ENCODE results near the gene WDR36. TPM values are rescaled to one million over a fixed set of nuclear protein-coding genes. Genes with fewer than 3 reads are reported as not detected.

The WDR36 gene
- total RNA-seq, 1 donor from 2014 or later = 17.6 TPM

GRCh38 chr5:111106320-111106948, 14.3 kb downstream of the WDR36 start:
- no peak for DNase-seq (ENCODE audit: low spot score)
- no peaks in the 10 kb centered on the region for H3K27me3 Mint-ChIP-seq (ENCODE audit: low read depth)
- H3K4me3 Mint-ChIP-seq (ENCODE audit: unreplicated experiment) = no peak overlapping the region
- H3K9me3 Mint-ChIP-seq (ENCODE audit: low read depth) = no peaks in the 10 kb centered on the region
- no peak overlapping the region for H3K27ac Mint-ChIP-seq (ENCODE audit: unreplicated experiment)
- no peaks in the 10 kb centered on the region for H3K4me1 Mint-ChIP-seq (ENCODE audit: low read depth)
- TF ChIP-seq CTCF (IDR thresholded peaks at IDR 0.05) = no peak
- peaks cover 26% of the 10 kb centered on the region for H3K36me3 Mint-ChIP-seq (ENCODE audit: low read depth)

GRCh38 chr5:111107371-111107770, 15.2 kb downstream of the WDR36 start:
- no peaks in the 10 kb centered on the region for H3K4me1 Mint-ChIP-seq (ENCODE audit: low read depth)
- H3K27me3 Mint-ChIP-seq (ENCODE audit: low read depth) = no peaks in the 10 kb centered on the region
- H3K4me3 Mint-ChIP-seq (ENCODE audit: unreplicated experiment) = no peak overlapping the region

GRCh38 chr5:111111956-111112355, 19.8 kb downstream of the WDR36 start:
- H3K36me3 Mint-ChIP-seq (ENCODE audit: low read depth) = peaks cover 15% of the 10 kb centered on the region
- no peak overlapping the region for H3K27ac Mint-ChIP-seq (ENCODE audit: unreplicated experiment)
- no peaks in the 10 kb centered on the region for H3K4me1 Mint-ChIP-seq (ENCODE audit: low read depth)
- no peak for TF ChIP-seq CTCF (IDR thresholded peaks at IDR 0.05)
- H3K4me3 Mint-ChIP-seq (ENCODE audit: unreplicated experiment) = no peak overlapping the region
- H3K9me3 Mint-ChIP-seq (ENCODE audit: low read depth) = no peaks in the 10 kb centered on the region
- no peaks in the 10 kb centered on the region for H3K27me3 Mint-ChIP-seq (ENCODE audit: low read depth)
- DNase-seq (ENCODE audit: low spot score) = no peak

More at GRCh38 chr5:111107371-111107770, 15.2 kb downstream of the WDR36 start:
- TF ChIP-seq CTCF (IDR thresholded peaks at IDR 0.05) = no peak
- no peak for DNase-seq (ENCODE audit: low spot score)
- Mint-ChIP-seq H3K36me3 (ENCODE audit: low read depth) (peaks cover 26% of the 10 kb centered on the region), H3K9me3 (ENCODE audit: low read depth) (no peaks in the 10 kb centered on the region), H3K27ac (ENCODE audit: unreplicated experiment) (no peak overlapping the region)

- peaks cover 12% of the 10 kb centered on the region for H3K36me3 Mint-ChIP-seq (ENCODE audit: low read depth)
- H3K27me3 Mint-ChIP-seq (ENCODE audit: low read depth) = no peaks in the 10 kb centered on the region
- DNase-seq (ENCODE audit: low spot score) = no peak
- H3K27ac Mint-ChIP-seq (ENCODE audit: unreplicated experiment) = no peak overlapping the region
- H3K4me3 Mint-ChIP-seq (ENCODE audit: unreplicated experiment) = no peak overlapping the region
- TF ChIP-seq CTCF (IDR thresholded peaks at IDR 0.05) = no peak
- no peaks in the 10 kb centered on the region for H3K9me3 Mint-ChIP-seq (ENCODE audit: low read depth)
- no peaks in the 10 kb centered on the region for H3K4me1 Mint-ChIP-seq (ENCODE audit: low read depth)
Observed at GRCh38 chr5:111113678-111114077, 21.5 kb downstream of the WDR36 start.

- H3K36me3 Mint-ChIP-seq (ENCODE audit: low read depth) = peaks cover 14% of the 10 kb centered on the region
Observed at GRCh38 chr5:111115229-111115628, 23.1 kb downstream of the WDR36 start.

More at GRCh38 chr5:111115229-111115628, 23.1 kb downstream of the WDR36 start:
- H3K9me3 Mint-ChIP-seq (ENCODE audit: low read depth) = no peaks in the 10 kb centered on the region
- H3K4me1 Mint-ChIP-seq (ENCODE audit: low read depth) = no peaks in the 10 kb centered on the region
- TF ChIP-seq CTCF (IDR thresholded peaks at IDR 0.05) = no peak
- no peak overlapping the region for H3K4me3 Mint-ChIP-seq (ENCODE audit: unreplicated experiment)
- no peak for DNase-seq (ENCODE audit: low spot score)
- H3K27ac Mint-ChIP-seq (ENCODE audit: unreplicated experiment) = no peak overlapping the region
- H3K27me3 Mint-ChIP-seq (ENCODE audit: low read depth) = no peaks in the 10 kb centered on the region
